HG03060 (cell line): ENCODE measurements around the gene CDKN1A.
"Not testable (repeated sequence)": the region's sequence is repeated elsewhere in the genome, so short reads cannot be mapped to it uniquely, and the experiment has no call there.

ENCODE experiments used
- ATAC-seq: cut with Tn5 transposase; IDR thresholded peaks from one replicate; pipeline ENCODE4 v1.9.1; 2021; ENCODE audit warnings: low read depth, moderate number of reproducible peaks; ENCODE audit not compliant: unreplicated experiment

CDKN1A gene

GRCh38 chr6:36694616-36695015 lies 16.1 kb downstream of the CDKN1A start:
- ATAC-seq = no peak

GRCh38 chr6:36695414-36695813 lies 16.9 kb downstream of the CDKN1A start:
- ATAC-seq = no peak

GRCh38 chr6:36697481-36697903 lies 19.0 kb downstream of the CDKN1A start, which contains the start of gene RAB44:
TSS of gene RAB44 (plus strand) at chr6:36697826. CDS start at chr6:36704236, 6,410 bp downstream.
- no peak for ATAC-seq

- no peak for ATAC-seq
Measured at GRCh38 chr6:36698196-36698595, 19.7 kb downstream of the CDKN1A start.

GRCh38 chr6:36698871-36699271 lies 20.4 kb downstream of the CDKN1A start:
- ATAC-seq = no peak

- ATAC-seq = no peak
Measured at GRCh38 chr6:36699348-36699747, 20.8 kb downstream of the CDKN1A start.

GRCh38 chr6:36700071-36700812 lies 21.7 kb downstream of the CDKN1A start:
- ATAC-seq = no peak

GRCh38 chr6:36700831-36701230 lies 22.3 kb downstream of the CDKN1A start:
- ATAC-seq = no peak

- no peak for ATAC-seq
Measured at GRCh38 chr6:36701401-36701991, 23.0 kb downstream of the CDKN1A start.

- no peak for ATAC-seq
Measured at GRCh38 chr6:36702656-36703055, 24.1 kb downstream of the CDKN1A start.

- ATAC-seq = no peak
Measured at GRCh38 chr6:36703081-36703606, 24.6 kb downstream of the CDKN1A start.

- ATAC-seq = no peak
Measured at GRCh38 chr6:36703982-36704381, 25.5 kb downstream of the CDKN1A start.

- ATAC-seq = not testable (repeated sequence)
Measured at GRCh38 chr6:36704961-36705577, 26.6 kb downstream of the CDKN1A start.

- no peak for ATAC-seq
Measured at GRCh38 chr6:36706339-36706738, 27.8 kb downstream of the CDKN1A start.

- ATAC-seq = no peak
Measured at GRCh38 chr6:36712816-36713215, 34.3 kb downstream of the CDKN1A start.

- ATAC-seq = no peak
Measured at GRCh38 chr6:36713846-36714245, 35.3 kb downstream of the CDKN1A start.

- ATAC-seq = no peak
Measured at GRCh38 chr6:36714511-36714910, 36.0 kb downstream of the CDKN1A start.

- ATAC-seq = no peak
Measured at GRCh38 chr6:36715469-36715868, 37.0 kb downstream of the CDKN1A start.

GRCh38 chr6:36716476-36717093 lies 38.1 kb downstream of the CDKN1A start:
- no peak for ATAC-seq

- ATAC-seq = no peak
Measured at GRCh38 chr6:36717231-36717825, 38.8 kb downstream of the CDKN1A start.
